ENCODE data around the gene TMEM161B.
"Not testable (repeated sequence)": the region's sequence is repeated elsewhere in the genome, so short reads cannot be mapped to it uniquely, and the experiment has no call there.

The TMEM161B gene

DNA sequence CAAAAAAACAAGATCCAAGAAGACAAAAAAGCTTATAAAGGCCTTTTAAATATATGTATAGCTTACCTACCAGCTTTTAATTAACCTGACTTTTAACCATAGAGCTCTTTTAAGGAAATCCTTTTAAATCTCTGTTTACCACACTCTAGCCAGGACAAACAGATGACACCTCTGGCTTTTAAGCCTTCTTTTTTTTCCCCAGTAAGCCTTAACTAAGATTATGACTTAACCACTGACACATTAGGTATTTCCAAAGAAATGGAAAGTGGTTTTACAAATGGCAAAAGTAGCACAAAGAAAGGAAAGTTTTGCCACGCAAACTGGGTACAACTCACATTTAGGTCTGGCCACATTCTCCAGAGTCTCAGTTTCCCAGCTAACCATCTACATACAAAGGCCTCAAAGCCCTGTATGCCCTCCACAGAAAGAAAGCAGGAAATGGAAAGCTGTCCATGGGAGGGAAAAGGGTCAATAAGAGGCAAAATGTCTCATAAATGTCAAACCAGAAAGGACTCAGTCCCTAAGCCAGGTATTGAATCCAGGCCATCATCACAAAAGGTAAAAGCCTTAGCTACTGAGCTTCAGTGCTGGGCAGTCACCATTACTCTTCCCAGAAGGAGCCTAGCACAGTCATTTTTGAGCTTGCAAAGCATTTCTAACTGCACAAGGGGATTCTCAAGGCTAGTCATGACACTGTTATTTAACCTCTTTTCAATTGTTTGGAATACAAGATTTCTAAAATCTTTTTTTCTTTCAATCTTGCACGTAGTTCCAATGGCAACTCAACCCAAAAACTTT is 19.7 kb downstream of the TMEM161B start:
- DNase-seq (ENCODE audit: low read depth): no peak

DNA sequence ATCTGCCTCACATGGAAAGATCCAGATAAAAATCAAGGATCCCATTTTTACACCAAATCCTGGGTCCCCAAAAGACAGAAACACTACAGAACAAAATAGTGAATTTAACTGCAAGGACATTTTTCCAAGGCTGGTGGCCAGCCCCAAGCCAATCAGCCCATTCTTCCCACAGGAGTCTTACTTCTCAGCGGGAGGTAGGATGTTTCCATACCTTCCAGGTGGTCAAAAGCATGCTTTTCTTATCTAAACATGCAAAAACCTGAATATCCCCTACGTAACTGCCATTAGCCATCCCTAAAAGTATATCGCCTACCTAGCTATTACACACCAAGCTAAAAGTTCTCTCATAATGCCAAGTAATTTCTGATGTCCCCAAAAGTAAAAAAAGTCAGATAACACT is 20.6 kb downstream of the TMEM161B start:
- no peak for DNase-seq (ENCODE audit: low read depth)

DNA sequence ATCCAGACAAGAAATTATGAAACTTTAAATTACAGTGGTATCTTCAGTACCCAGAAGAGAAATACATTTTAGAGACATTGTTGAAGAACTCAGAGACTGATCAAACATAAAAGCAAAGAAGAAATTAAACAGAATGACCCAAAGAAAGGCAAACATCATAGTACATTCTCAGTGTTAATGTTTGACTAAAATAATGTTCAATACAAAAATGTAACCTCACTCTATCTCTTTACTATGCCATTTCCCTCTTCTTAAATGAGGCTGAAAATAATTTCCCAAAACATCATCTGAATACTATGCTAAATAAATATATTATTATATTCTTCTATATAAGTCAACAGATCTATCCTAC is 22.8 kb downstream of the TMEM161B start:
- no peak for DNase-seq (ENCODE audit: low read depth)

DNA sequence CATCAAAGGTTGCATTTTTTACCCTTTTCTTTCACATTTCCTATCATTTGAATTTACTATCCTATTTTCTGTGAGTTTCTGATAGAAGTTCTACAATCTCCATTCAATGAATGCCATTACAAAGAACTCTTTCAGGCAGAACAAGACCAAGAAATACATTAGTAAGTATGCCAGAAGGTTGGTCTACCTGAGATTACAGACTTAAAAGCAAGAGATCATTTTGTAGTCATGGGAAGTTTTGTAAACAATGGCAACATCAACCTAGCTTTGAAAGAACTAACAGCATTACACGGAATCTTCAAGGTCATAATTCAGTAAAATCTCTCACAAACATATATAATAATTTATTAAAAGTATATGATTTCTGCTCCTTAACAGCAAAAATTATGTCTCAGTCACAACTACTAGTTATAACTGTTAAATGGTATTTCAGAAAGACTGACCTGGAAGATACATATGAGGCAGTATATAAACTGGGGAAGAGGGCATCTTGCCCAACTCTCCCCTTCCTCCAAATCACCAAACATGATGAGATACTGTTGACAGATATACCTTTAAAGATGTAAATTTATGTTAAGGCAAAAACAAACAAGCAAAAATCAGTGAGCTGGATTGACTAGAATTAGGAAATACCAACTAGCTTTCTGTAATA is 23.3 kb downstream of the TMEM161B start:
- DNase-seq (ENCODE audit: low read depth): no peak

DNA sequence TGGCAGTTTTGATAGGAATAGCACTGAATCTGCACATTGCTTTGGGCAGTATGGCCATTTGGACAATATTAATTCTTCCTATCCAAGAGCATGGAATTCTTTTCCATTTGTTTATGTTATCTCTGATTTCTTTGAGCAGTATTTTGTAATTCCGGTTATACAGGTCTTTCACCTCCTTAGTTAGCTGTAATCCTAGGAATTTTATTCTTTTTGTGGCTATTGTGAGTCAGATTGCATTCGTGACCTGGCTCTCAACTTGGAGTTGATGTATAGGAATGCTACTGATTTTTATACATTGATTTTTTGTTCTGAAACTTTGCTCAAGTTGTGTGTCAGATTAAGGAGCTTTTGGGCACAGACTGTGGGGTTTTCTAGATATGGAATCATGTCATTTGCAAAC is 24.0 kb downstream of the TMEM161B start:
- no peak for DNase-seq (ENCODE audit: low read depth)

DNA sequence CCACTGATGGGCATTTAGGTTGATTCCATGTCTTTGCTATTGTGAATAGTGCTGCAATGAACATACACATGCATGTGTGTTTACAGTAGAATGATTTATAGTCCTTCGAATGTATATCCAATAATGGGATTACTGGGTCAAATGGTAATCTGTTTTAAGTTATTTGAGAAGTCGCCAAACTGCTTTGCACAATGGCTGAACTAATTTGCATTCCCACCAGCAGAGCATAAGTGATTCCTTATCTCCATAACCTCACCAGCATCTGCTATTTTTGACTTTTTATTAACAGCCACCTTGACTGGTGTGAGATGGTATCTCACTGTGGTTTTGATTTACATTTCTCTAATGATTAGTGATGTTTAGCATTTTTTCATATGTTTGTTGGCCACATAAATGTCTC is 25.2 kb downstream of the TMEM161B start:
- not testable (repeated sequence) for DNase-seq (ENCODE audit: low read depth)

DNA sequence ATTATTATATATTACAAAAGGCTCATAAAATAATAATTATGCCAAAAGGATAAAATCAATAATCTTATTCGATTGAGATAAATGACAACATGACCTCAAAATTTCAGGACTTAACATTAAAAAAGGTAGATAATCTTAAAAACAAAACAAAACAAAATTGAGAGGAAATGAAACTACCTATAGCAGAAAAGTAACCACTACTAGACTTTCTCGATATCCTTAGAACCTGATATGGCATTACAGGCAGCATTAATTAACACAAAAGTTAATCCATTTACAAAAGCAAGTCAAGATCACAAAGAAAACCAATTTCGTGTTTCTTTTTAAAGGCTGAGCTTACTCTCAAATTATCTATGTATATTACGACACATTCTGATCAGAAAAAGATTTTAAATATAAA is 29.9 kb downstream of the TMEM161B start:
- DNase-seq (ENCODE audit: low read depth): no peak

DNA sequence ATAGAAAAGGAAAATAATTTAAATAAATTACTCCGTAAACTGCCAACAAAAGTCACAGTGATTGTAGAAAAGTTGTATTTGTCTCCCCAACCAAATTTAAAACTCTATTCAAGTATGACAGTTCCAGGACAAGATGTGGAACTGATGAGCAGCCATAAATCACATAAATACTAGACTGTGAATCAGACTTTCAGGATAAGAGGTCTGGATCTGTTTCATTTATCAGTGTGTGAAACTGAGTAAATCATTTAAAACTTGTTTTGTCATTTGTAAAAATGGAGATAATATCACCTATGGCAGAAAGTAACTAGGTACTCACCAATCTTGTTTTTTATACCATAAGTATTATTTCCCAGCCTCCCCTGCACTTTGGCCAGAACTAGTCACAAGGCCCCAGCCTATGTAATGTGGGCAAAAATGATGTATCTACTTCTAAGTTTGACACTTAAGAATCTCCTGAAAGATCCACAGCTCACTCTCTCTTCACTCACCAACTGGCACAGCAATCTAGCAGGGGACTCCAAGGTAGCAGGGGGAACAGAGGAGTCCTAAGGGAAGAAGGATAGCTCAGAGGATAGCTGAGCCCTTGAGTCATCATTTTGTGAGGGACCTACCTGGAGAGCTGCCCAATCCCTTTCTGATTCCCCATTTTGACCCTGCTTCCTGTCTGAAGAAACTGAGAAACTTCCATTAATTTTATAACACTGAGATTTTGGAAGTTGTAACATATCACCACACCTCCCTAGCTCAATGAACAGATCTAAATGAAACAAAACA is 31.6 kb downstream of the TMEM161B start:
- DNase-seq (ENCODE audit: low read depth): peak; percentile 12

DNA sequence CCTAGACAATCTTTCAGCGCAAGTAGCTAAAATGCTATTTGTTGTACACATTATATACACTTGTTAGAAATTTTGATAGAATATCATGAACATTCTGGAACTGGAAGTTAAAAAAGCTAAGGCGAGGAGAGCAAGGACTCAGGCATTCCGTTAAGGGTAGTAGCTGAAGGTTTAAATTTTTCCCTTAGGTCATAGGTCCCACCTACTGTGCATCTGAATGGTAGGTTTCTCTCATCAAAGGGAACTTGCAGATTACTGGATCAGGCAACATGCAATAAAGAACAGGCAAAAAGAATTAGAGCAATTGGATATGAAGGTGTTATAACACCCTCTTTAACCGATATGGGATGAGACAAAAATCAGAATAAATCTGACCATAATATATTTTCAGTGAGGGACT is 32.8 kb downstream of the TMEM161B start:
- DNase-seq (ENCODE audit: low read depth): no peak

DNA sequence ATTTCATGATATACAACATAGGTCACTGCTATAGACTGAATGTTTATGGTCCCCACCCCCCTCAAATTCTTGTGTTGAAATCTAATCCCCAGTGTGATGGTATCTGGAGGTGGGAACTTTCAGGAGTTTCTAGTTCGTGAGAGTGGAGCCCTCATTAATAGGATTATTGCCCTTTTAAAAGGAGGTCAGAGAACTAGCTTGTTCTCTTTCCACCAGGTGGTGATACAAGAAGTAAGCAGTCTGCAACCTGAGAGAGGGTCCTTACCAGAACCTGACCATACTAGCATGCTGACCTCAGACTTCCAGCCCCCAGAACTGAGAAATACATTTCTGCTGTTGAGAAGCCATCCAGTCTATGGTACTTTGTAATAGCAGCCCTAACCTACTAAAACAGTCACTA is 33.3 kb downstream of the TMEM161B start:
- DNase-seq (ENCODE audit: low read depth): no peak

DNA sequence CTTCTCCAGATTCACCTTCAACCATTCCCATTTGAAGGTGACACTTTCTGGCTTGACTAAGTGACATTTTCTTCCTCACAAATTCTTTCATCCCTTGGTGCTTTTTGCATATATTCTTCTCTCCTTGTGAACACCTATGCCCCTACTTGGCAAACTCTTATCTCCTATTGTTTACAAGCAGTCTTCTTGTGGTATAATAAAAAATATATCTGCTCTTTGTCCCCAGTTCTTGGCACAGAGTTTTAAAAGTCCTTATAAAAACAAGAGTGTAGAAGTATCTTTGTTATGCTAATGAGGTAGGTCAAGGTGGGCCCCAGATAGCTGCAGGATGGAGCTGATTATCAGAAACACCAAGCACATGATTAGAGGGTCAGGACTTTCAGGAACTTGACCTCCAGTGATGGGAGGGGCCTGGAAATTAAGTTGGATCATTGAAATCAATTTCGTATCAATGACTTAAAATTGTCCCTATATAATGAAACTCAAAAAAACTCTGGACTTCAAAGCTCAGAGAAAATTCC is 38.0 kb downstream of the TMEM161B start:
- DNase-seq (ENCODE audit: low read depth): no peak

DNA sequence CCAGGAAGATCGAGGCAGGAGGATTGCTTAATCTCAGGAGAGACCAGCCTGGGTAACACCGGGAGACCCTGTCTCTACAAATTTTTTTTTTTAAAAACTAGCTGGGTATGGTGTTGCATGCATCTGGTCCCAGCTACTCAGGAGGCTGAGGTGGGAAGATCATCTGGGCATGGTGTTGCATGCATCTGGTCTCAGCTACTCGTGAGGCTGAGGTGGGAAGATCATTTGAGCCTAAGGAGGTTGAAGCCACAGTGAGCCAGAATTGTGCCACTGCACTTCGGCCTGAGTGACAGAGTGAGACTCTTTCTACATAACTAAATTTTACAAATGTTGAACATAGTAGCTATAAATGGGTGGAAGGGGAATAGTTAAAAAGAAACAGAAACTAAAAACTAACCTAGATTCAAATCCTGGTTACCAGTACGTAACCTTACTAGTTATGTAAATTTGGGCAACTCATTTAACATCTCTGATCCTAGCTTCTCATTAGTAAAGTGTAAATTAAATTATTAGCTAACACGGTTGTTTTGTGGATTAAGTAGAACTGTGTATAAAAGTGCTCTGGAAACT is 41.7 kb downstream of the TMEM161B start:
- no peak for DNase-seq (ENCODE audit: low read depth)

DNA sequence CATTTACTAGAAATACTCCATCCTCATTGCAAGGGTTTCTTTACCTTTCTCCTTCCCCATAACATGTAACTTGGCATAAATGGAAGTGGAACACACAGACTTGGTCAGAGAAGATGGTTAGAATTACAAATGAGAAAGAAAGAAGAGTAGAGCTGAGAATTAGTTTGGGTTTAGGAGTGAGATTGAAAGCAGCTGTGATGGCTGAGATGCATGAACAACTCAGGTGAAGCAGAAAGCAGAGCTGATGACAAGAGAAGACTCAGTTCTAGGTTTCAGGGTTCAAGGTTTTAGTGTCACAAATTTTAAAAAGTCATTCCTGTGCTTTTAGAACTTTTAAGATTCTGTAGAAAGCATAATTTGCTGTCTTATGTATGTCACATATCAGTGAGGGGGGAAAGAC is 54.0 kb downstream of the TMEM161B start:
- no peak for DNase-seq (ENCODE audit: low read depth)

DNA sequence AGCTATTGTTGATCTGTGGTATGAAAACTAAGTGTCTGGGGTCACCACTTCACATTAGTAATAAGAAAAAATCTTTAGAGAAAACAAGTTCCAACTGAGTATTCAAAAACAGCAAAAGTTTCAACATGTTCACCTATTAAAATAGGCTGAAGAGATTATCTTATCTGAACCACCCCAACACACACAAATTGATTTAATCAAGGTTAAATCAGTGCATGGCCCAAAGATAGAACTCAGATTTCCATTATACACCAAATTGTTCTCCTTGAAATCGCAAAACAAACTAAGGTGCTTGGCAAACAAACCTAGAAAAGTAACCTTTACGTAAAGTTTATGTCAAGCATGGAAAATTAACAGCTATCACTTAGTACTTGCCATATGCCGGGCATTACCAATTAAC is 61.1 kb downstream of the TMEM161B start:
- no peak for DNase-seq (ENCODE audit: low read depth)

DNA sequence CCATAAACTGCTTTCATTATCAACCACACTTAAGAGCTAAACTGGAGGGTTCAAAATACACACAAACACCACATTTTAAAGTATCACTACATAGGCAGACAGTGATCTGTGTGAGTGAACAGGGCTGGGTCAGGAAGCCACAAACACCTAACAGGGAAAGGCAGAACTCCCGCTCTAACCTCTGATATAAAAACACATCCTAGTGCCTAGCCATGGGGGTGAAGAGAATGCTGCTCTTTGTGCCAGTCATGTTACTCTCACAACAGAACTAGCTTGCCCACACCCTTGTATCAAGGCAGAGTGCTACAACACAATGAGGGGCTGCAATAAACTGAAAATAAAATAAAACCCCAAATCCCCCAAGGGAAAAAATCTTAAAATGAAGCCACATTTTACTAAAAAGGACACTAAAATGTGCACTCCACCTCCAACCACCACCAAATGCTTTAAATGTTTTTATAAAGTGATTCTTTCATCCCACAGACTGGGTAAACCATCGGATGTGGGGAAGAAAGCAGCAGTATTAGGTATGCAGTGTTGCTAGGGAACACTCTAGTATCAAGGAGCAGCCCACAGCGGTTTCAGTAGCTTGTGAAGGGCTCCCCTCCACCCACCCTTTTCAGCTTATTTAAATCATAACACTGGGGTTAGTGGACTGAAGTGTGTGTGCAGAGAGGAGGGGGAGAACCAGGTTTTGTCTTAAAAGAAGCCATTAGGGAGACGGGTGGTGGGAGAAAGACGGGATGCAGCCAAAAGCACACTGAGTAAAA is 64.5 kb downstream of the TMEM161B start:
- DNase-seq (ENCODE audit: low read depth): no peak

DNA sequence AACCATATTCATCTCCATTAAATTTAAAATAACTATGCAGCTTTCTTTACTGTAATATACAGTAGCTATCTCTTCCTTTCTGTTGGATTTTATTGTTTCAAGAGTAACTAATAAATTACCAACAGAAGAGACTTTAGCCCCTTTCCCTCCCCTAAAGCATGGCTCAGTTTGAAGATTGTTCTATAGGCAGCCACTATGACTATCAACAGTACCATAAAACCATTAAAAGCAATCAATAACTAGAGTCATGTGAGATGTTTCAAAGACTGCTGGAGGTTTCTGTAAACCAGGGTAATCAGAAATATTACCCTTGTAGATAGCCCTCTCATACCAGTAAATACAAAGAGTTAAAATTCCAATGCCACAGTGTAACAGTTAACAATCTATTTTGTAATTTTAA is 73.0 kb downstream of the TMEM161B start:
- DNase-seq (ENCODE audit: low read depth): no peak

DNA sequence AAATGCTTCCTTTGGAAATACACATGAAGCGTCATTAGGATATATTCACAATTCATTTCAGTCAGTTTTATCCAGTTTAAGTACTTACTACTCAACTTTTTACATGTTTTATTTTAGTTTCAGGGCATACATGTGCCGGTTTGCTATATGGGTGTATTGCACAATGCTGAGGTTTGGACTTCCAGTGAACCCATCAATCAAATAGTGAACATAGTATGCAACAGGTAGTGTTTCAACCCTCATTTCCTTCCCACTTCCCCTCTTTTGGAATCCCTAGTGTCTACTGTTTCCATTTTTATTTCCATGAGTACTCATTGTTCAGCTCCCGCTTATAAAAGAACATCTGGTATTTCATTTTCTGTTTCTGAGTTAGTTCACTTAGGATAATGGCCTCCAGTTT is 74.7 kb downstream of the TMEM161B start:
- no peak for DNase-seq (ENCODE audit: low read depth)

DNA sequence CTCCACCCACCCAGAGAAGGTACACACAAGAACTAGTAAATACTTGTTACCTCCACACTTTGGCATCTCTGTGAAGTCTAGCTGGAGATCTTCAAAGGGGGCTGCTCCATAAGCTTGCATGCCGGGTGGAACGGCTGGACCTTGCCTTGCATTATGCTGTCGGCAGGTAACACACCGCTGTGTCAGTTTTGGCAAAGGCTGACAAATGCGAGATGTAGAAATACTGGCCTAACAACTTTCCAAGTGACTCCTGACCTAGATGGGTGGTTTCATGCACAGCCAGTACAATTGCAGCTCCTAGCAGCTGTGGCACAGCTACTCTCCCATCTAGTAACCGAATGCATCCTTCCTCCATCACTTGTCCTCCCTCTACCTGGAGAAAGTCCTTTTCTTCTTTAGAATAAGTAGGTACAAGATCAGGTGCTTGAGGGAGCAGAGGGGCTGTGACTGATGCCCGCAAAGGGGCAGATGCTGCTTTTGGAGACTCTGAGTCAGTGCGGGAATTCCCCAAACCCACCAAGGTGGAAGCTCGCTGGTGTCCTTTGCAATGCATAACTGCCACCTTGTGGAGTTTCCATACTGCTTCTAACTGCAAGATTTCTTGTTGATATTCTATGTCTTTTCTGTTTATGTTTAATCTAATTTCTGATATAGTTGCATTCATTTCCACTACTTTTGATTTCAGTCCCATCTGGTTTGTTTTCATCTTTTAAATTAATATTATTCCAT is 78.4 kb downstream of the TMEM161B start:
- no peak for DNase-seq (ENCODE audit: low read depth)

DNA sequence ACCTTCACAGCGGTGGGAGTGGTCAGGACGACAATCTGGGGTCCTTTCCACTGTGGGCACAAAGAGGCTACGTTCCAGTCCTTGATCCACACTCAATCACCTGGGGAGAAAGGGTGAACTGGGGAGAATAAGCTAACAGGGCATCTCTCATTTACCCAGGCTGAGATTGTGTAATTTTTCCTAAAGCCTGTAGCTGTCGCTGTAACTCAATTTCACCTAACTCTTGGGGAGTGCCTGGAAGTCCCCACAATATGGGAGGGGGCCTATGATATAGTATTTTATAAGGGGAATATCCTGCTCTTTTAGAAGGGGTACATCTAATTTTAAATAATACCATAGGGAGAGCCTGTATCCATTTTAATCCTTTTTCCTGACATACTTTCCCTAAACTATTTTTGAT is 79.2 kb downstream of the TMEM161B start:
- DNase-seq (ENCODE audit: low read depth): not testable (repeated sequence)

DNA sequence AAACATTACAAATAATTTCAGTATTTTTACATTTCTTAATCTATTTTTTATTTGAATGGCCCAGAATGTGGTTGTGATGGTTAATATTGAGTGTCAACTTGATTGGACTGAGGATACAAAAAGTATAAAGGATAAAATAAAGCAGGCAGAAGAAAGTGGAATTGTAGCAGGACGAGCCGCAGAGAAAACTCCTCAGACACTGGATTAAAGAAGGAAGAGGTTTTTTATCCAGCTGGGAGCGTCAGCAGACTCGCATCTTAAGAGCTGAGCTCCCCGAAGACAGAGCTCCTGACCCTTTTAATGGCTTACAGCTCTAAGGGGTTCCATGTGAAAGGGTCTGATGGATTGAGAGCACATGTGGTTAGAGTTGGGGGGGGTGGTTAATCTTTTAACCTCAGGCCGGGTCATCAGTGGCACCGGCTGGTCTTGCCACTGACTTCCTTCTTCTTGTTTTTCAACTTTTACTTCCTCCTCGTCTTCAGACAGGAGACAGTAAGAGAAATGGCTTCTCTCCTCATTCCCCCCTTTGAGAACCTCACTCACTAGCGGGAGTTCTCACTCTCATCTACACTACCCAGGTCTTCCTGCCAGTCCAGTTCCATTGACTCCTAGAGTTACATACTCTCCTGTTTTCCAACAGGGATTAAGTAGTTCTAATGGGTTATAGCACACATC is 80.0 kb downstream of the TMEM161B start:
- no peak for DNase-seq (ENCODE audit: low read depth)

DNA sequence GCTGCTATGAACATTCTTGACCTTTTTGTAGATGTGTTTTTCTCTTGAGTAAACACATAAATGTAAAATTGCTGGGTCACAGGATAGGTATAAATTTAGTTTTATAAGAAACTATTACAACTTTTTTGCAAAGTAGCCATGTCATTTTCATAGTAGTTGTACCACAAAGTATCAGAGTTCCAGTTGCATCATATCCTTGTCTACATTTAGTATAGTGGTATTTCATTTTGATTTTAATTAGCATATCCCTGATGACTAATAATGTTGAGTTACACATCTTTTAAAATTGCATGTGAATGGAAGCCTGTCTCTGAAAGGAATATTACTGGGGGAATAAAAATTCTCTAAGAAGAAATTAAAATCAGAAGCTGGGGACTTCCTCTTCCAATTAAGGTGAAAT is 85.4 kb downstream of the TMEM161B start:
- DNase-seq (ENCODE audit: low read depth): no peak

All from GM04504 (cell line).